Vagina (tissue), 2 donors: ENCODE results near the gene RUNDC3A.

Experiments used
- POLR2AphosphoS5 ChIP-seq, 2 donors: sonication (generic); formaldehyde crosslinking; IDR thresholded peaks; one replicate each; pipeline ENCODE4 v1.9.0; 2017; ENCODE audit warnings: antibody characterized with exemption in 2 of 2, mild to moderate bottlenecking in 2 of 2, low read depth in 1 of 2; ENCODE audit not compliant: insufficient read depth in 1 of 2
- TF ChIP-seq, protein P1 (sequence below), 3 experiments: fragments of 450-650 bp in 2 of 3; fragments of 200-600 bp in 1 of 3; sonication (generic) in 1 of 3; IDR thresholded peaks; one replicate each; pipeline ENCODE4 v1.5.1; 2017 to 2019; ENCODE audit warnings: antibody characterized with exemption in 3 of 3, mild to moderate bottlenecking in 2 of 3, moderate library complexity in 2 of 3

DNA sequence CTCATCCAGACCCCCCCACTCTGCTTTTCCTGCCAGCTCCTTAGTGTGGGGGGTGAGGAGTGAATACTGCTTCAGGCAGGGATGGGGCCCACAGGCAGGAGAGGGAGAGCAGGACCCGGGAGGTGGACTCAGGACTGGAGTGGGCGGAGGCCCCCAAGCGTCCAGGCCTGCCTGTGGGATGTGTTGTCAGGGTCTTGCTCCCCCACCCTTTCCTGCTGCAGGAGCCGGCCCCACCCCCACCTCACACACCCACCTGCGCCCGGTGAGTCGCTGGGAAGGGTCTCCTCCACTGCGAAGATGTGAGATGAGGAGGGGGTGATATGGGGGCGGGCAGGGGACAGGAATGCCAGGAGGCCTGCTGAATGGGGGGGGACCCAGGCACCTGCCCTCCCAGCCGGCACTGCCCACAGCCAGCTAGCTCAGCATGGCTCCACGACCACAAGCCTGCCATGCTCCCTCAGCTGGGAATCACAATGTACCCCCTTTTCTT lies 54.1 kb downstream of the RUNDC3A start:
- TF ChIP-seq, protein P1, sequence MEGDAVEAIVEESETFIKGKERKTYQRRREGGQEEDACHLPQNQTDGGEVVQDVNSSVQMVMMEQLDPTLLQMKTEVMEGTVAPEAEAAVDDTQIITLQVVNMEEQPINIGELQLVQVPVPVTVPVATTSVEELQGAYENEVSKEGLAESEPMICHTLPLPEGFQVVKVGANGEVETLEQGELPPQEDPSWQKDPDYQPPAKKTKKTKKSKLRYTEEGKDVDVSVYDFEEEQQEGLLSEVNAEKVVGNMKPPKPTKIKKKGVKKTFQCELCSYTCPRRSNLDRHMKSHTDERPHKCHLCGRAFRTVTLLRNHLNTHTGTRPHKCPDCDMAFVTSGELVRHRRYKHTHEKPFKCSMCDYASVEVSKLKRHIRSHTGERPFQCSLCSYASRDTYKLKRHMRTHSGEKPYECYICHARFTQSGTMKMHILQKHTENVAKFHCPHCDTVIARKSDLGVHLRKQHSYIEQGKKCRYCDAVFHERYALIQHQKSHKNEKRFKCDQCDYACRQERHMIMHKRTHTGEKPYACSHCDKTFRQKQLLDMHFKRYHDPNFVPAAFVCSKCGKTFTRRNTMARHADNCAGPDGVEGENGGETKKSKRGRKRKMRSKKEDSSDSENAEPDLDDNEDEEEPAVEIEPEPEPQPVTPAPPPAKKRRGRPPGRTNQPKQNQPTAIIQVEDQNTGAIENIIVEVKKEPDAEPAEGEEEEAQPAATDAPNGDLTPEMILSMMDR (IDR thresholded peaks at IDR 0.05) = no peak
- no peak for TF ChIP-seq POLR2AphosphoS5 (IDR thresholded peaks at IDR 0.05; ENCODE audit: insufficient read depth in 1 of 2, low read depth in 1 of 2)
